ENCODE results near the gene BLZF1. TPM values are rescaled to one million over a fixed set of nuclear protein-coding genes. Genes with fewer than 3 reads are reported as not detected.

BLZF1 gene
- polyA plus RNA-seq, 1 experiment: 23.0 TPM

DNA sequence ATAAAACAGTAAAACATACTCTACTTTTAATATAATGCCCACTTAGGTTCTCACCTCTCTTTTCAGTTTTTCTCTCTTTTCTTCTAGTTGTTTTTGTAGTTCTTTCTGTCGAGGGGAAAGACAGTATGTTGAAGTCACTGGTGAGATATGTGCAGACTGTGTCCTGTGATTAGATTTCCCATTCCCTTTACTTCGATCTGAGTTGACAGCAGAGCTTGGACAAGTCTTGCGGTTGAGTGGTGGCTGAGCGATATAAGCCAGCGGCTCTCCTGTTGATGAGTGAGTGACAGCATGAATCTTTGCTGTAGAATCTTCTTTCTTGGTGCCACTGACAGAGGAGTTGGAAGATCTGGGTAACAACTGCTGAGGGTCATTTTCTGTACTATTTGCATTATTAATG is 53.3 kb downstream of the BLZF1 start:
- ChIA-PET CTCF (no interaction called here), POLR2A (no interaction called here)
- no peak for DNase-seq (ENCODE audit: low read depth, low spot score)
- Histone ChIP-seq H3K27me3 (ENCODE audit: control insufficient read depth, insufficient read depth, low read length) (no peaks in the 10 kb centered on the region), H3K4me3 (ENCODE audit: low read depth, low read length) (no peak overlapping the region), H3K9me3 (ENCODE audit: control insufficient read depth, insufficient read depth, low read length) (no peaks in the 10 kb centered on the region), H3K27ac (ENCODE audit: low read depth, low read length) (no peak overlapping the region)
- TF ChIP-seq, protein P1, sequence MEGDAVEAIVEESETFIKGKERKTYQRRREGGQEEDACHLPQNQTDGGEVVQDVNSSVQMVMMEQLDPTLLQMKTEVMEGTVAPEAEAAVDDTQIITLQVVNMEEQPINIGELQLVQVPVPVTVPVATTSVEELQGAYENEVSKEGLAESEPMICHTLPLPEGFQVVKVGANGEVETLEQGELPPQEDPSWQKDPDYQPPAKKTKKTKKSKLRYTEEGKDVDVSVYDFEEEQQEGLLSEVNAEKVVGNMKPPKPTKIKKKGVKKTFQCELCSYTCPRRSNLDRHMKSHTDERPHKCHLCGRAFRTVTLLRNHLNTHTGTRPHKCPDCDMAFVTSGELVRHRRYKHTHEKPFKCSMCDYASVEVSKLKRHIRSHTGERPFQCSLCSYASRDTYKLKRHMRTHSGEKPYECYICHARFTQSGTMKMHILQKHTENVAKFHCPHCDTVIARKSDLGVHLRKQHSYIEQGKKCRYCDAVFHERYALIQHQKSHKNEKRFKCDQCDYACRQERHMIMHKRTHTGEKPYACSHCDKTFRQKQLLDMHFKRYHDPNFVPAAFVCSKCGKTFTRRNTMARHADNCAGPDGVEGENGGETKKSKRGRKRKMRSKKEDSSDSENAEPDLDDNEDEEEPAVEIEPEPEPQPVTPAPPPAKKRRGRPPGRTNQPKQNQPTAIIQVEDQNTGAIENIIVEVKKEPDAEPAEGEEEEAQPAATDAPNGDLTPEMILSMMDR (IDR thresholded peaks at IDR 0.05; ENCODE audit: low read depth, low read length): no peak

DNA sequence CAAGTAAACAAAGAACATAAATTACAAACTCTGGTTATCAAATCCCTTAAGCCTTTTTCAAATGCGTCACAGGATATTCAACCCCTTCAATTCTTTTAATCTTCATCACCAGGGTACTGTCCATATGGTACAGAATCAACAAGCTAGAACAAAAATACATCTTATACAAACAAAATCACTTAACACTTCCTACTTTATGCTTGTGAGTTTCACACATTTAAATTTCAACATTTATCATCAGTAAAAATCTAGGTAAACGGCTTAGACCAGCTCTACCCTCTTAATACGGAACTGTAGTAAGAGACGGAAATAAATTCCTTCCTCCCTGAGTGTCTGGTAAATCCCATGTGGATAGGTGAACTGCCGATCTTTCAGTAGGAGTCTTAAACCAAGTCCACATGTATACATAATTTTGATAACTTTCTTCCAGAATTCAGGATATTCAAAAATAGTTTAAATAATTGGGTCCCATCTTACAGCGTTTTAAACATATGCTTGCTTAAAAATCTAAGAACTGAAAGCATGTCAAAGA is 58.2 kb downstream of the BLZF1 start:
- ChIA-PET POLR2A (no interaction called here), CTCF (interaction anchor here (0.7 to 1.5 kb wide), 4 partner anchors 40 to 823 kb away, joined by 3 to 5 read pairs (median 4); no protein-coding TSS in a partner anchor)
- Histone ChIP-seq H3K27me3 (ENCODE audit: control insufficient read depth, insufficient read depth, low read length) (no peaks in the 10 kb centered on the region), H3K9me3 (ENCODE audit: control insufficient read depth, insufficient read depth, low read length) (no peaks in the 10 kb centered on the region), H3K4me3 (ENCODE audit: low read depth, low read length) (no peak overlapping the region), H3K27ac (ENCODE audit: low read depth, low read length) (no peak overlapping the region)
- TF ChIP-seq, protein P1 (IDR thresholded peaks at IDR 0.05; ENCODE audit: low read depth, low read length): no peak
- DNase-seq (ENCODE audit: low read depth, low spot score): no peak

DNA sequence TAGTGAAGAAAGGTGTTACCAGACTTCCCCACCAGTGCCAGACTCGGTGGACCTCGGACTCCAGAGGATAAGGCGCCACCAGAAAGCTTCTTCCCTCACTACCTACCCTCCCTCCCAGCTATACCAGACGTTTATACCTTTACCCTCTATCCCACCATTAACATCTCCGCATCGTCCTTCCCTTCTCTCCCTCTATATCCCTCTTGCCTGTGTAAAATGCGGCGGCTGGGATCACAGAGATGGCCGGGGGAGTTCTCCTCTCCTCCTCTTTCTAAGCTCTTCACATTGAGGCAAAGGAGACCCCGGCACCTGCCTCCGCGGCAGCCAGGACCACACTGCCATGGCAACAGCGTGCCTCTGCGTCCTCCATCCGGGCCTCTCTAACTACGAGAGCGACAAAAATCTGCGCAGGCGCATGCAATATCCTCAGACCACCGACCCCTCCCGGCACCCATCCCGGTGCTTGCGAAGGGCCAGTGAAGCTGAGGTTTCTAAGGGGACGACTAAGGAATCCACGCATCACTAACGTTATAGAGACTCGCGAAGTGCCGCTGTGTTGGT is 59.2 kb downstream of the BLZF1 start, which contains the start of gene CCDC181:
Gene CCDC181 (minus strand): TSS at position 394 of the 561 bp plus-strand sequence. CDS start 2,547 bp downstream, outside the sequence.
- POLR2A ChIA-PET: no interaction called here
- Histone ChIP-seq H3K9me3 (ENCODE audit: control insufficient read depth, insufficient read depth, low read length) (no peaks in the 10 kb centered on the region), H3K4me3 (ENCODE audit: low read depth, low read length) (peak within 1 kb of the TSS; percentile 58), H3K27me3 (ENCODE audit: control insufficient read depth, insufficient read depth, low read length) (no peaks in the 10 kb centered on the region), H3K27ac (ENCODE audit: low read depth, low read length) (no peak within 1 kb of the TSS)
- peak; percentile 3 for DNase-seq (ENCODE audit: low read depth, low spot score)
- CTCF ChIA-PET: interaction anchor here (0.7 to 1.5 kb wide), 5 partner anchors 39 to 824 kb away, joined by 3 to 5 read pairs (median 4); no protein-coding TSS in a partner anchor
- TF ChIP-seq, protein P1 (IDR thresholded peaks at IDR 0.05; ENCODE audit: low read depth, low read length): no peak

Other genes starting within 250 kb of the BLZF1 start
- gene NME7, start 398 bp upstream of the BLZF1 start, polyA plus RNA-seq (2011; rRNA removed): 19.7 and 27.3 TPM in 2 replicates
- gene CCDC181, start 59.3 kb downstream of the BLZF1 start, polyA plus RNA-seq (2011; rRNA removed): 0.09 and 0.17 TPM in 2 replicates
- 4.8 and 6.0 TPM in 2 replicates for gene SLC19A2, start 117.7 kb downstream of the BLZF1 start, polyA plus RNA-seq (2011; rRNA removed)
- gene F5, start 218.3 kb downstream of the BLZF1 start, polyA plus RNA-seq (2011; rRNA removed): not detected in 2 replicates